HepG2 (cell line): ENCODE measurements around the gene CDK6. TPM values are rescaled to one million over a fixed set of nuclear protein-coding genes. Genes with fewer than 3 reads are reported as not detected.

Experiments used
- ATF4 ChIP-seq, 2 experiments: fragments of 450-650 bp in 1 of 2; sonication (generic) in 1 of 2; formaldehyde crosslinking; IDR thresholded peaks; 2 replicates each; pipeline versions ENCODE4 v1.5.0 to v1.8.0; 2020 to 2022; ENCODE audit warnings: mild to moderate bottlenecking in 1 of 2, missing genetic modification reagents in 1 of 2
- CEBPB ChIP-seq: IDR thresholded peaks from 2 replicates; pipeline ENCODE4 v1.6.1; 2011; ENCODE audit warnings: low read depth, low read length, improper control_type of control experiment, borderline replicate concordance
- FOXO1 ChIP-seq: sonication (generic); formaldehyde crosslinking; IDR thresholded peaks from 2 replicates; pipeline ENCODE4 v1.4.0; 2020; ENCODE audit warnings: missing genetic modification reagents
- FOXP4 ChIP-seq: sonication (generic); formaldehyde crosslinking; IDR thresholded peaks from 2 replicates; pipeline ENCODE4 v1.4.0; 2020; ENCODE audit warnings: missing genetic modification reagents
- GMEB1 ChIP-seq: sonication (generic); formaldehyde crosslinking; IDR thresholded peaks from 2 replicates; pipeline ENCODE4 v1.5.1; 2020; ENCODE audit warnings: missing genetic modification reagents, mild to moderate bottlenecking, borderline replicate concordance
- MED1 ChIP-seq: sonication (generic); formaldehyde crosslinking; IDR thresholded peaks from 2 replicates; pipeline ENCODE4 v1.4.0; 2020; ENCODE audit warnings: missing genetic modification reagents
- NCOA2 ChIP-seq: sonication (generic); formaldehyde crosslinking; IDR thresholded peaks from 2 replicates; pipeline ENCODE4 v1.8.0; 2022; ENCODE audit warnings: inconsistent platforms
- NPAS2 ChIP-seq: sonication (generic); formaldehyde crosslinking; IDR thresholded peaks from 2 replicates; pipeline ENCODE4 v1.8.0; 2022; ENCODE audit warnings: mild to moderate bottlenecking, missing genetic modification reagents, borderline replicate concordance
- PAWR ChIP-seq: sonication (generic); formaldehyde crosslinking; IDR thresholded peaks from 2 replicates; pipeline ENCODE4 v1.4.0; 2020; ENCODE audit warnings: missing genetic modification reagents, mild to moderate bottlenecking, borderline replicate concordance
- POGZ ChIP-seq: sonication (generic); formaldehyde crosslinking; IDR thresholded peaks from 2 replicates; pipeline ENCODE4 v1.4.0; 2020; ENCODE audit warnings: mild to moderate bottlenecking, missing genetic modification reagents
- RCOR2 ChIP-seq: IDR thresholded peaks from 2 replicates; pipeline ENCODE4 v1.6.1; 2016; ENCODE audit warnings: missing biosample characterization, missing genetic modification reagents
- SMARCE1 ChIP-seq: fragments of 450-650 bp; IDR thresholded peaks from 2 replicates; pipeline ENCODE4 v1.6.1; 2017; ENCODE audit warnings: borderline replicate concordance
- TBX3 ChIP-seq: fragments of 450-650 bp; IDR thresholded peaks from 2 replicates; pipeline ENCODE4 v1.6.1; 2017; ENCODE audit warnings: antibody characterized with exemption, mild to moderate bottlenecking, inconsistent platforms, borderline replicate concordance
- ZBTB7B ChIP-seq: sonication (generic); formaldehyde crosslinking; IDR thresholded peaks from 2 replicates; pipeline ENCODE4 v1.4.0; 2020; ENCODE audit warnings: missing genetic modification reagents
- ZNF12 ChIP-seq: sonication (generic); formaldehyde crosslinking; IDR thresholded peaks from 2 replicates; pipeline ENCODE4 v1.5.0; 2020; ENCODE audit warnings: missing genetic modification reagents
- polyA plus RNA-seq, 8 experiments: library from polyadenylated mRNA; depleted of rRNA in 3 of 8; stranded (reverse) in 7 of 8; unstranded in 1 of 8; fragments of >200 nt; fragmentation: Illumina TruSeq in 4 of 8; extraction: Trizol in 4 of 8; gene quantifications; 2 replicates each; pipeline versions ENCODE4 v1.2.1 to v1.2.3, GENCODE V29; 2011 to 2016; ENCODE audit warnings: low read depth in 4 of 8, missing spikeins in 1 of 8, mixed read lengths in 1 of 8; ENCODE audit not compliant: insufficient read depth in 1 of 8
- total RNA-seq, 5 experiments: library from RNA; depleted of rRNA; stranded (reverse); fragments of >200 nt; fragmentation: Illumina TruSeq; extraction: Trizol; gene quantifications; 2 replicates each; pipeline ENCODE4 v1.2.3, GENCODE V29; 2016; ENCODE audit warnings: low read depth in 1 of 5
- TF ChIP-seq, protein P1 (sequence below): sonication (generic); formaldehyde crosslinking; IDR thresholded peaks from 2 replicates; pipeline ENCODE4 v1.4.0; 2020; ENCODE audit warnings: missing genetic modification reagents, borderline replicate concordance
- TF ChIP-seq, protein P2 (sequence below): sonication (generic); formaldehyde crosslinking; conservative IDR thresholded peaks from 2 replicates; pipeline ENCODE4 v1.4.0; 2020; ENCODE audit warnings: missing genetic modification reagents

Gene CDK6
- total and polyA plus RNA-seq, 2 of the 13 experiments (the other 11 are each of a cell fraction or from before 2014, with no cell fraction given) = 34.6 to 90.8 TPM

GRCh38 chr7:92678291-92678920 lies 158.0 kb downstream of the CDK6 start (continued):
- TF ChIP-seq GMEB1 (CRISPR knock-in tag) (0 out of 2 replicates have a peak, but pooled peaks have one; percentile 20), ZNF12 (CRISPR knock-in tag) (peak; percentile 66; the same call in 1 of the 2 replicates), POGZ (peak; percentile 91), NPAS2 (CRISPR knock-in tag) (no peak), RCOR2 (CRISPR knock-in tag) (peak; percentile 80; the same call in 1 of the 2 replicates), FOXP4 (peak; percentile 98), FOXO1 (CRISPR knock-in tag) (peak; percentile 92), NCOA2 (CRISPR knock-in tag) (peak; percentile 100), PAWR (no peak), ZBTB7B (CRISPR knock-in tag) (peak; percentile 67), SMARCE1 (no peak), MED1 (CRISPR knock-in tag) (peak; percentile 97), ATF4 (CRISPR knock-in tag; IDR thresholded peaks at IDR 0.05) (peak in 1 of 2 experiments; percentile 54; a peak in 2 of 4 replicates), CEBPB (peak; percentile 81), TBX3 (peak; percentile 94)
- TF ChIP-seq, protein P1, sequence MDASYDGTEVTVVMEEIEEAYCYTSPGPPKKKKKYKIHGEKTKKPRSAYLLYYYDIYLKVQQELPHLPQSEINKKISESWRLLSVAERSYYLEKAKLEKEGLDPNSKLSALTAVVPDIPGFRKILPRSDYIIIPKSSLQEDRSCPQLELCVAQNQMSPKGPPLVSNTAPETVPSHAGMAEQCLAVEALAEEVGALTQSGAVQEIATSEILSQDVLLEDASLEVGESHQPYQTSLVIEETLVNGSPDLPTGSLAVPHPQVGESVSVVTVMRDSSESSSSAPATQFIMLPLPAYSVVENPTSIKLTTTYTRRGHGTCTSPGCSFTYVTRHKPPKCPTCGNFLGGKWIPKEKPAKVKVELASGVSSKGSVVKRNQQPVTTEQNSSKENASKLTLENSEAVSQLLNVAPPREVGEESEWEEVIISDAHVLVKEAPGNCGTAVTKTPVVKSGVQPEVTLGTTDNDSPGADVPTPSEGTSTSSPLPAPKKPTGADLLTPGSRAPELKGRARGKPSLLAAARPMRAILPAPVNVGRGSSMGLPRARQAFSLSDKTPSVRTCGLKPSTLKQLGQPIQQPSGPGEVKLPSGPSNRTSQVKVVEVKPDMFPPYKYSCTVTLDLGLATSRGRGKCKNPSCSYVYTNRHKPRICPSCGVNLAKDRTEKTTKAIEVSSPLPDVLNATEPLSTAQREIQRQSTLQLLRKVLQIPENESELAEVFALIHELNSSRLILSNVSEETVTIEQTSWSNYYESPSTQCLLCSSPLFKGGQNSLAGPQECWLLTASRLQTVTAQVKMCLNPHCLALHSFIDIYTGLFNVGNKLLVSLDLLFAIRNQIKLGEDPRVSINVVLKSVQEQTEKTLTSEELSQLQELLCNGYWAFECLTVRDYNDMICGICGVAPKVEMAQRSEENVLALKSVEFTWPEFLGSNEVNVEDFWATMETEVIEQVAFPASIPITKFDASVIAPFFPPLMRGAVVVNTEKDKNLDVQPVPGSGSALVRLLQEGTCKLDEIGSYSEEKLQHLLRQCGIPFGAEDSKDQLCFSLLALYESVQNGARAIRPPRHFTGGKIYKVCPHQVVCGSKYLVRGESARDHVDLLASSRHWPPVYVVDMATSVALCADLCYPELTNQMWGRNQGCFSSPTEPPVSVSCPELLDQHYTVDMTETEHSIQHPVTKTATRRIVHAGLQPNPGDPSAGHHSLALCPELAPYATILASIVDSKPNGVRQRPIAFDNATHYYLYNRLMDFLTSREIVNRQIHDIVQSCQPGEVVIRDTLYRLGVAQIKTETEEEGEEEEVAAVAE (CRISPR knock-in tag) = peak; percentile 42; the same call in 1 of the 2 replicates
- TF ChIP-seq, protein P2, sequence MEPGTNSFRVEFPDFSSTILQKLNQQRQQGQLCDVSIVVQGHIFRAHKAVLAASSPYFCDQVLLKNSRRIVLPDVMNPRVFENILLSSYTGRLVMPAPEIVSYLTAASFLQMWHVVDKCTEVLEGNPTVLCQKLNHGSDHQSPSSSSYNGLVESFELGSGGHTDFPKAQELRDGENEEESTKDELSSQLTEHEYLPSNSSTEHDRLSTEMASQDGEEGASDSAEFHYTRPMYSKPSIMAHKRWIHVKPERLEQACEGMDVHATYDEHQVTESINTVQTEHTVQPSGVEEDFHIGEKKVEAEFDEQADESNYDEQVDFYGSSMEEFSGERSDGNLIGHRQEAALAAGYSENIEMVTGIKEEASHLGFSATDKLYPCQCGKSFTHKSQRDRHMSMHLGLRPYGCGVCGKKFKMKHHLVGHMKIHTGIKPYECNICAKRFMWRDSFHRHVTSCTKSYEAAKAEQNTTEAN (CRISPR knock-in tag) = peak; percentile 78
